Ramos (cell line): ENCODE results near the gene PTPRD.

Source experiments
- in situ Hi-C: fragments of 300-500 bp; cut with MboI; formaldehyde crosslinking; loops from one replicate; pipeline ENCODE4 v1.14.3; 2022; ENCODE audit warnings: low sequenced_read_pairs; ENCODE audit not compliant: unreplicated experiment

Gene PTPRD

GRCh38 chr9:9719373-9720112 is 893.3 kb downstream of the PTPRD start:
- in situ Hi-C loops = no loop called here

GRCh38 chr9:9718691-9719090 is 894.1 kb downstream of the PTPRD start:
- in situ Hi-C loops = no loop called here

DNA sequence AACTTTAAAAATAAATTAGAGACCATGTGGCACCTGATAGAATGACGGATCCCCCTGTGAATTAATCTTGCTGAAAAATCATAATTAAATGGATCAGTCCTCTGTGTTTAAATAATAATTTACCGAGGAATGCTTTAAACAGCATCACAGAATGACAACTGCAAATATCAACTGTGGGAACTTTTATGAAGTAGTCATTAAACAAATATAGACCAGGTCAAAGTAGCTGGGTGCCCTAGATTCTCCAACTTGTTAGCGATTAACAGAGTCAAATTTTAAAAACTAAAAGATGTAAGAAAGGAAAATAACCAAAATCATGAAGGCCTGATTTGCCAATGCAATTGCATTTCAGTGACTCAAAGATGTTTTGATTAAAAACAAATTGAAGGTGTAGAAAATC is 933.4 kb downstream of the PTPRD start:
- in situ Hi-C loops = no loop called here

DNA sequence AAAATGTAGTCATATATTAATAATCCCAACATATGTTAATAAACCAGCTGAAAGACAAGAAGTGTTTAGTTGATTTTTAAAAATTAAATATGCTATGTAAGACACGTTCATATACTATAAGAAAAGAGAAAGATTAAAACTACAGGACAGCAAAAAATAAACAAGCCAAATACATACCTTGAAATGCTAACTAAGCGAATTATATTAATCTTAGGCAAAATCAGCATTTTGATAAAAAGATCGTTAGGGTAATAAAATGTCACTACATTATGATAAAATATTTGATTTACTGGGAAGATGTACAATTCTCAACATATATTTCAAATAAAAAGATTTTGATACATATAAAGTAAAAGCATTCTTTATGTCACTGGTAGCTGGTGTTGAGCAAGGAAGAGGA is 938.3 kb downstream of the PTPRD start:
- in situ Hi-C loops = no loop called here

- in situ Hi-C loops = no loop called here
Measured at GRCh38 chr9:9670454-9670853, 942.3 kb downstream of the PTPRD start.

GRCh38 chr9:9645006-9645405 is 967.8 kb downstream of the PTPRD start:
- in situ Hi-C loops = no loop called here

- in situ Hi-C loops = no loop called here
Measured at GRCh38 chr9:9631284-9631683, 981.5 kb downstream of the PTPRD start.

- in situ Hi-C loops = no loop called here
Measured at GRCh38 chr9:9625248-9625647, 987.6 kb downstream of the PTPRD start.

DNA sequence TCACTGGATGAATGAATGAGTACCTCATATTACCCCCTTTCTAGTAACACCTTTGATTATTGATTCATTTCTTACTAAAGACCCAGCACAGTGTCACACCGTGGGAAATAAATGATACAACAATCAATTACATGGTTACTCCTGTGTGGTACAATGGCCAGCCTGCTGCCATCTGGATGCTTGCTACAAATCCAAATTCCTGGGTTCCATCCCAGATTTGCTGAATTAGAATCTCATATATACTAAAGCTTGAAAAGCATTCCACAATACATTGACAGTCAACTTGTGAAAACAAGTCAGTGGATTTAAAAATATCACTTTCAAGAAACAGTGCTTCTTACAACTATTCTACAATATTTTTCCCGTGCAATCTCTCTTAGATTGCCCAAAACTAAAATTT is 989.3 kb downstream of the PTPRD start:
- in situ Hi-C loops = loop anchor here (25.0 kb wide), 1 partner anchor 314 kb away; no protein-coding TSS in a partner anchor

DNA sequence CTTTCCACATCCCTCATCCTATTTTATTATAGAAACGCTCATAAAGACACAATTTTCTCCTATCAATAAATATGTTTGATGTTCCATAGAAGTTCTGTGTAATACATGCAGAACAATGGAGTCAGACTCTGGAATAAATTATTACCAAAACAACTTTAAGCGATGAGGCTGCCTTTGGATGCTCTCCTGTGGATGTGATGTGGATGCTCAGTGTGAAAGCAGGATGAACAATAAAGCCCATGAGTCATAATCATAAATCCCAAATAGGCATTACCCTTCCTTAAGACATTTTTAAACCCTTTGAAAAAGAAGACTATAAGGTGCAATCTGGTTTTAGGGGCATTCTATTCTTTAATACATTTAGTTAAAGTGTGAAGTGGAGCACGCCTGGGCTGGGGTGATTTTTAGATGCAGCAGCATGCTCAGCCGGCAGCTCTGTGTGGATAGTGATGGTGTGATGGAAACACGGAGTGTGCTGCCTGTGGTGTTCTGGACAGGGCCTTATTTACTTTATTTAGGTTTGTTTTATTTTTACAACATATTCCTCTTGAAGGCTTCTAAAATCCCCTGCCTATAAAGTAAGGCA is 991.4 kb downstream of the PTPRD start:
- in situ Hi-C loops = loop anchor here (25.0 kb wide), 1 partner anchor 316 kb away; no protein-coding TSS in a partner anchor

DNA sequence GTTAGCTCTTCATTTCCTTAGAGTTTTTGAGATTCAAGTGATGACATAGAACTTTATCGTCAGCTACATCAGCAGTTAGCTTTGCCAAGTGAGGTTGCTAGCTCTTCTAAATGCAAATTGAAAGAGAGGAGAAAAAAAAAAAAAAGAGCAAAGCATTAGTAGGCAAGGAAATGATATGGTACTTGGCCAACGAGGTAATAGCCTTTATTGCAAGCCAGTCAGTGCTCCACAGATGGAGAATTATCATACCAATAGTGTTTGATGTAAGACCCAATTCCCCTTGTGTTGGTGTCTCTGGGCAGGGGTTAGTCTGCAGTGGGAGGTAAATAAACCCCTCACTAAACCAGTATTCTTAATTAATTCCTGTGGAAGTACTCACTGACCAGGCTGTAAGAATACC is 992.1 kb downstream of the PTPRD start:
- in situ Hi-C loops = loop anchor here (25.0 kb wide), 1 partner anchor 317 kb away; no protein-coding TSS in a partner anchor

- in situ Hi-C loops = loop anchor here (25.0 kb wide), 1 partner anchor 322 kb away; no protein-coding TSS in a partner anchor
Measured at GRCh38 chr9:9615086-9615485, 997.7 kb downstream of the PTPRD start.

DNA sequence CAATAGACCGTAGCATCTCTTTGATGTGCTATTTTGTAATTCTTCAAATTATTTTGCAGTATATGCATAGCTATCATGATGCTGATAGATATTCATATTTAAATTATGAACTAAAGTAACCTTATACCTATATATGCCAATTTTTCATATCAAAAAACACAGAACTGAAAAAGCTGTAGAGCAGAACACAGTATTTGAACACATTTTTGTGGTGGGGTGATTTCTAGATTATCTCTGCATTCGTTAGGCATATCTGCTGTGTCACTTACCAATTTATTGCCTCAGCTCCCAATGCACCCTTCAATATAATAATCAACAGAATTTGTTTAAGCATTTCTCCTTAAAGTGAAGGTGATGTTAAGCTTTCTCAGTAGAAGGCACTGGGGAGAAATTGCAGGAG is 998.2 kb downstream of the PTPRD start:
- in situ Hi-C loops = loop anchor here (5.0 to 25.0 kb wide), 2 partner anchors 173 to 323 kb away; no protein-coding TSS in a partner anchor

GRCh38 chr9:9612755-9613154 is 1000.0 kb downstream of the PTPRD start:
- in situ Hi-C loops = loop anchor here (5.0 to 25.0 kb wide), 2 partner anchors 175 to 325 kb away; no protein-coding TSS in a partner anchor

DNA sequence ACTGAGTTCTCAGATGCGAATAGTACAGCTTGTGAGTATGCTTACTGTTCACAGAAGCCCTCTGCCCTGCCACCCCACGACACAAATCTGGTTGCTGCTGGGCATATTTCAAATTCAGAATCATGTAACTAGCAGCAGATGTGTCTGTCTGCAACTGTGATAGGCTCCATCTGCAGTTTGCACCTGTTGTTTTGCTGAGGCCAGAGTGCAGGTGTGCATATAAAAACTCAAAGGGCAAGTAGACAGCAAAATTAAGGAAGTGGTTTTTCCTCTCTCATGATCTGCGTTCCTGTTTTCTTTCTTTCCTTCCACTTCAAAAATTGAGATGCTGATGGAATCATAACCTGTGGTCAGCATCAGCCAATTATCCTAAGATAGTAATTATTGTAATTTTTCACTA is 1000.5 kb downstream of the PTPRD start:
- in situ Hi-C loops = loop anchor here (5.0 to 25.0 kb wide), 2 partner anchors 175 to 325 kb away; no protein-coding TSS in a partner anchor

DNA sequence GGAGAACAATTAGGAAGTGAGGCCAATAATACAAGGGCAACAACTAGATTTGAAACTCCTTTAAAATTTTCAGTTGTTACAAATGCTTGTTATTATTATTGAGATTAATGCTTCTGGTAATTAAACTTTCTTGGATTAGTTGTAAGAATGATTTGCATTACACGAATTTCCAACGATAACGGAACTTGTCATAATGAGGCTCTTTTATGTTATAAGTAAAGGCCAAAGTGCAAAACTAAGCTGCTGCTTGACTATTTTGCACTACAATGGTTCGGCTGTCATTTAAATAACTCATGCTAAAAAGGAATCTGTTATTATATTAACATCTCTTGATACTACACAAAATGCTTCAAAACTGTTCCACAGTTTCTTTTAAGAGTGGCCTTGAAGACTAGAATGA is 1007.1 kb downstream of the PTPRD start:
- in situ Hi-C loops = loop anchor here (25.0 kb wide), 1 partner anchor 332 kb away; no protein-coding TSS in a partner anchor

DNA sequence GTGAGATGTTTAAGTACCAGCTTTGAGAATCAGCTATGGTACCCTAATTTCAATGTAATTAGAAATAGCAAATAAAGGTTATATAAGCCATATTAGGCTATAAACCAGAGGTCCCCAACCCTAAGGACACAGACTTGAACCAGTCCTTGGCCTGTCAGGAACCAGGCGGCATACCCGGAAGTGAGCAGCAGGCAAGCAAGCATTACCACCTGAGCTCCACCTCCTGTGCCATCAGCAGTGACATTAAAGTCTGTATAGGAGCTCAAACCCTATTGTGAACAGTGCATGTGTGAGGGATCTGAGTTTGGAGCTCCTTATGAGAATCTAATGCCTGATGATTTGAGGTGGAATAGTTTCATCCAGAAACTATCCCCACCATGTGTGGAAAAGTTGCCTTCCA is 1009.5 kb downstream of the PTPRD start:
- in situ Hi-C loops = loop anchor here (25.0 kb wide), 1 partner anchor 334 kb away; no protein-coding TSS in a partner anchor

DNA sequence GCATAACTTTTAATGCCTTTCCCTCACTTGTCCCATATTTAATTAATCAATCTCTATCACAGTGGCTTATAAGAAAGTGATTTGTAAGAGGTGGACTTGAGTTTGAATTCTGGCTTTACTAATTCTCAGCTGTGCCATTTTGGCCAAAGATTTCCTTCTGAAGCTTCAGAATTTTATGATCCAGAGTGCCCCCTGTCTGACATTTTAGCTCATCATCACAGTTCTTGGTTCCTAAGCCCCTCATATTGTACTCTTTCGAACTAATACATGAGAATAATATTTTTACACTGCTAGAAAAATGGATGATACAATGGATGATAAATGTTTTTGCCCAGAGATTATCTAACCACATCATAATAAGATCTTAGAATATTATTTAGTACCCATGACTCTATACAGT is 1014.1 kb downstream of the PTPRD start:
- in situ Hi-C loops = no loop called here

- in situ Hi-C loops = no loop called here
Measured at GRCh38 chr9:9592104-9592503, 1020.7 kb downstream of the PTPRD start.

DNA sequence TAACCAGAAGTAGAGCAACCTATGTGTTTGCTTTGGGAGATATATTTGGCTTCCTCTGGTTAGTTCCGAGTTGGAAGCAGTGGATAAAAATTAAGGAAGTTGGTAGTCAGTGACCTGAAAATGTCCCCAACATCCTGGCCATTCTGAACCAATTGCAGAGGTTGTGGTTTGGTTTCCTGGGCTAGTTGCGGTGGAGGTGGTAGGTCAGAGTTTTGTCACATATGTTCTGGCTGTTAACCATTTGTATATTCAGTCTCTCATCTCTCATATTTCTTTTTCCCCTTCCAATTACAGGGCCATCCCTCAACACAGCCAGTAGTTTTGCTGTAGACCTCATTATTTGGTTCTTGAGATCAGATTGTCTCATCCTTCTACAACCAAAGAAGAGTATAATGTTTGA is 1026.9 kb downstream of the PTPRD start:
- in situ Hi-C loops = no loop called here

DNA sequence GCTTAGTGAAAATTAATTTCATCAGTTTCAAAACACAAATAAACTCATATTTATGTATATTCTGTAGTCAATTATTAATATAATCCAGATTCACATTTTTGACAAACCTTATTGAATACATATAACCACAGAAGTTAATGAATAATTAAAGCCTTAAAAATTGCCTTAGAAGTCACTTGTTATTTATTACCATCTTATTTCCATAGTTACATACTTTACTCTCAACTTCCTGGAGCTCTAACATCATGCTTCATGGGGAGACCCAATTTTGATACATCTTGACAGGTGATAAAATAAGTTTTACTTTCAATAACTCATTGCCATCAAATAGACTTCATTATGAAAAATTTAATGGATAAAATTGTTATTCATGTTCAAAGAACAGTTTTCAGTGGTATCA is 1038.7 kb downstream of the PTPRD start:
- in situ Hi-C loops = no loop called here
